ENCODE results near the gene SLC47A2.

The SLC47A2 gene

GRCh38 chr17:19747829-19748806 lies 31.7 kb upstream of the SLC47A2 start, which contains the start of gene ALDH3A1:
ALDH3A1 (minus strand) TSS chr17:19748298; CDS start chr17:19745129, 3,169 bp downstream.
- no peak for DNase-seq (ENCODE audit: low spot score)

DNA sequence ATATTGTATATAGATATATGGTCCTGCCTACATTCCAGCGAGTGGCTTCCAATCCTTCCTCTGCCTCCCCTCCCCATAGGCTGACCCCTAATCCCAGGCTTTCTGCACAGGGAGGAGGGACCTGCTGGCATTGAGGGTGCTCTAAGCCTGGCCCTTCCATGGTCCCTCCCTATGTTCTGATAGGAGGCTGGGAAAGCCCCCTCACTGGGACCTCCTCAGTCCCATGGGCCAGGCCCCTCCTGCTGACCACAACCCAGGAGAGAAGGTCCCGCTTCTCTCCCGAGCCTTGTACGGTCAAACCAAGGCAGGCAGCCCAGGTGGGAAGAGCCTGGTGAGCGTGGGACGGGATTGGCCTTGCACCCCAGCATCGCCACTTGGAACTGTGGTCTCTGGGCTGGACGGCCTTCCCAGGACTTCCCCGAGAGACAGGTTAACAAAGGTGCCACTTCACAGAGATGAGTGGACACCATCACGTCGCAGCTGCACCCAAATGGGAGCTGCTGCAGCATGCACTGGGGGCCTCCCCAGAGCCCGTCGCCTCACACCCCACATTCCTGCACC lies 30.9 kb upstream of the SLC47A2 start:
- DNase-seq (ENCODE audit: low spot score): no peak

GRCh38 chr17:19746517-19746916 lies 30.1 kb upstream of the SLC47A2 start:
- DNase-seq (ENCODE audit: low spot score): no peak

GRCh38 chr17:19744922-19745757 lies 28.8 kb upstream of the SLC47A2 start:
- DNase-seq (ENCODE audit: low spot score): peak; percentile 86

GRCh38 chr17:19744492-19744891 lies 28.1 kb upstream of the SLC47A2 start:
- no peak for DNase-seq (ENCODE audit: low spot score)

GRCh38 chr17:19743101-19744100 lies 27.0 kb upstream of the SLC47A2 start:
- DNase-seq (ENCODE audit: low spot score): no peak

- DNase-seq (ENCODE audit: low spot score): no peak
These were observed 26.1 kb upstream of the SLC47A2 start for GRCh38 chr17:19742495-19742894.

DNA sequence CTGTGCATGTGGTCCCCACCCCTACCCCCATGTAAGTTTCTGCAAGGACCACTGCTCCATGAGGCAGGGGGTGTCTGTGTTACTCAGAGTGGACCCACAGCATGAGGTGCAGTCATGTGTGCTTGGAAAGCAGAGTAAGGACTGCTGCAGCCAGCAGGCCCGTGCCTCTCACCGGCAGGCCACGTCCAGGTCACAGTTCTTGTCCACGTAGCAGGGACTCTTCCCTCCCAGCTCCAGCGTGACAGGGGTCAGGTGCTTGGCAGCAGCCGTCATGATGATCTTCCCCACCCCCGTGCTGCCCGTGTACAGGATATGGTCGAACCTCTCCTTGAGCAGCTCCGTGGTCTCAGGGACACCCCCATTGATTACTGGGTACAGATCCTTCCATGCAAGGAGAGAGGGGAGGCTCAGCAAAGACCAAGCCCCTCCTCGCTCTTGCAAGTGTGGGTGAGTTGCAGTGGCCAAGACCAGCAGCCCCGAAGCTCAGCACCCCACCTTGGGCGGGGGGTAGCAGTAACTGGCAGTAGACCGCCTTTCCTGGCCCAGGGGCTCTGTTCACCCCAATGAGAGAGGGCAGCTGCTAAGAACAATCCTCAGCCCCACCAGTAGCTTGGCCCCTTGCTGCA lies 25.6 kb upstream of the SLC47A2 start:
- DNase-seq (ENCODE audit: low spot score): no peak

DNA sequence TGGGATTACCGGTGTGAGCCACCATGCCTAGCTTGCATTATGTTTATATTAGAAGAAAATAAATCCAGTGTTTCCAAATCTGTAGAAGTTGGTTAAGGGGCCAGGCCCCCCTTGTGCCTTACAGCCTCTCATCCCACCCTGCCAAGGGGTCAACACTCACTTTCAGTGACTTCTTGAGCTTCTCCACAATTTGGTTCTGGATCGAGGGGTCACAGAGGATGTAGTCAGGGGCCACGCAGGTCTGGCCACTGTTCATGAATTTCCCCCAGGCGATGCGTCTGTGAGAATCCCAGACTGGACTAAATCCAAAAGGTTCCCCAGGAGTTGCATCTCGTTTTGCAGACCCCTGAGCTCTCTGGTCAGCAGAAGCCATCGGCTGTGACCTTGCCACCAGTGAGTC lies 24.5 kb upstream of the SLC47A2 start:
- no peak for DNase-seq (ENCODE audit: low spot score)

- no peak for DNase-seq (ENCODE audit: low spot score)
These were observed 23.1 kb upstream of the SLC47A2 start for GRCh38 chr17:19739241-19740201.

DNA sequence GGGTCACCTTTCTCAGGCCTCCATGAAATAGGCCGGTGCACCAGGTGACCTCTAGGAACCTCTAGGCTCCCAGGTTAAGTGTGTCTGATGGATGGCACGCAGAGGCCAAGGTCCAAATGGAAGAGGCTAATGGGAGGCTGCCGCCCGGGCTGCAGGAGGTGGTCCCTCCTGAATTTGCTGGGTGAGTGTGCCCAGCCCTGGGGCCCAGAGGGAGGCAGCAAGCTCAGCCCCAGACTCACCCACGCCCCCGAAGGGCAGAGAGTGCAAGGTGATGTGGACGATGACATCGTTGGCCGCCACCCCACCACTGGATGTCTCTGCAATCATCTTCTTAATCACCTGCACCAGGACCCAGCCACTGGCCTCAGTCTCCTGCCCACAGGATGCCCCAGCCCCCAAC lies 22.4 kb upstream of the SLC47A2 start:
- DNase-seq (ENCODE audit: low spot score): no peak

- no peak for DNase-seq (ENCODE audit: low spot score)
These were observed 21.7 kb upstream of the SLC47A2 start for GRCh38 chr17:19738073-19738449.

DNA sequence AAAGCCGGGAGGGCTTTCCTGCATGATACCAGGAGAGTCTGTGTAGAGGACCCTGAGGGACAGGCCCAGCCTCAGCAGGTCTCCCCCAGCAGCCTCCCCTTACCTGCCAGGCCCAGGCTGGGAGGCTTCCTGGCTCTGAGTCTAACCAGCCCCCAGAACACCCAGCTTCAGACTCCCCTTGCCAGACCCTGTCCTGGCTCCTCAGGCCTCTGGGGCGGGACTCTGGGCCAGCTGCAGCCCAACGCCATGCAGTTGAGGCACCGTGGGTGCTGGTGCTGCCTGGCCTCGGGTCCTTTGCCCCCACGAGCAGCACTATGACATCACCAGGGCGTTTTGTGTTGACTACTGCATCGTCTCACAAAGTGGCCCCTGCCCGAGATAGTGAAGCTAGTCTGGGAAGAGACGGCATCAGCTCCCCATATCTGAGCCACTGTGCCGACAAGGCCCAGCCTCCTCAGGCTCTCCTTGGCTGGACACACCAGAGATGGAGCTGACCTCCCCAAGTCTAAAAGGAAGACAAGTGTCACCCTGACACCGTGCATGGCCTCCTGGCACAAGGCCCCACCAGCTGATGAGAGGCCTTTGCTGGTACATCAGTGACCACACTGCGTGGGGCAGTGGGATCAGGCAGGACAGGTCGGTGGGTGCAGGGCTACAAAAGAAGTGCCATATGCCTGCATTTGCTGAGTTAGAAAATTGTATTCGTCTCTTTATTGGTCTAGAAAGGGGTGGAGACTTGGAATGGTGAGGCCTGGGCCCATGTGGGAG lies 21.1 kb upstream of the SLC47A2 start:
- no peak for DNase-seq (ENCODE audit: low spot score)

GRCh38 chr17:19736071-19736470 lies 19.7 kb upstream of the SLC47A2 start:
- no peak for DNase-seq (ENCODE audit: low spot score)

- DNase-seq (ENCODE audit: low spot score): no peak
These were observed 17.7 kb upstream of the SLC47A2 start for GRCh38 chr17:19733953-19734526.

- DNase-seq (ENCODE audit: low spot score): no peak
These were observed 15.2 kb upstream of the SLC47A2 start for GRCh38 chr17:19731626-19732025.

DNA sequence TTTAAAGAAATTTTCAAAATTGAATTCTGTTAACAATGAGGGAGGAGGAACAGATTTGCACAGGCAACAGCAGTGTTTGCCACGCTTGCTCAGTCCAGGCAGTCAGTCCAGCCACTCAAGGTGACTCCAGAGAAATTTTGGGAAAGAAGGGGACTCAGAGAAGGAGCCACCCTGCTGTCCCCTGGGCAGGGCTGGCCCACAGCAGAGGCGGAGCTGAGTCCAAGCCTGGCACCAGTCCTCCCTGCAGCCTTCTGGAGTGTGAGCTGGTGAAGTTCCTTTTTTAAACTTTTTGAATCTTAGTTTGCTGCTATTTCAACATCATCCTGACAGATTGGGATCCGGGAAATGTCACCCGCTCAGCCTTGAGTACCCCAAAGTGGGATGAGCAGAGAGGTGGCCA lies 14.5 kb upstream of the SLC47A2 start:
- no peak for DNase-seq (ENCODE audit: low spot score)

GRCh38 chr17:19729900-19730299 lies 13.5 kb upstream of the SLC47A2 start:
- DNase-seq (ENCODE audit: low spot score): no peak
